HG02884 (cell line): ENCODE results near the gene LRRK2.

Source experiments
- ATAC-seq: cut with Tn5 transposase; IDR thresholded peaks from one replicate; pipeline ENCODE4 v1.9.1; 2021; ENCODE audit warnings: mild to moderate bottlenecking, moderate library complexity; ENCODE audit not compliant: unreplicated experiment

LRRK2 gene

DNA sequence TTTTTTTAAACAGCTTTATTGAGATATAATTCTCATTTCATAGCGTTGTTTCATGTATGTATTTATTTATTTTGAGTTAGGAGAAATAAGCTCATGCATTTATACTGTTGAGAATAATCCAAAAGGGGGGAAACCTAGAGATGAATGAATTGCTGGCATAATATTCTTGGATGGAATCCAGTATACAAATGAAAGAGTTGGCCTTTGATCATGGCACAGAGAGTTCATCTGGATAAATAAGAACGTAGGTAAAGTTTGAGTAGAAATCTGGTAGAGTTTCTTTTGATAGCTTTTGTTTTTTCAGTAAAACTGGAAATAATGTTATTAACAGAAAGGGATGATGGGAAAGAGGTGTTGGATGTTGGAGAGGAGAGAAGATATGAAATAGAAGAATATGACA is 166.2 kb downstream of the LRRK2 start:
- ATAC-seq, result no peak

DNA sequence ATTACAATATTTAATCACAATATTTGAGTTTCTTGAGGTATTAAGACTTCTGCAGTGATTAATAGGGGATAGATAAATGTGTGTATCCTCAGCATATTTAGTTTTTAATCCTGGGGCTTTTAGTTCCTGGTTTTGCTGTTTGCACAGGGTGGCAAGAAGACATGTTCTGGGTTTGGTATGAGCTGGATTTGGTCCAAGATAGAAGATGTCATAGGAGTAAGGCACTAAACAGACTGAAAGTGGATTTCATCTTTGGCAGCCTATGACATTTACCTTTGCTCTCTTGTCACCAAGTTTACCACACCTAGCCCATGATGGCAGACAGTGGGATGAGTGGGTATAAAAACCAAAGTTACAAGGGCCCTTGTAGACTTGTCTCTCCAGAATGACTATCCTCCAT is 168.2 kb downstream of the LRRK2 start:
- ATAC-seq, result no peak

DNA sequence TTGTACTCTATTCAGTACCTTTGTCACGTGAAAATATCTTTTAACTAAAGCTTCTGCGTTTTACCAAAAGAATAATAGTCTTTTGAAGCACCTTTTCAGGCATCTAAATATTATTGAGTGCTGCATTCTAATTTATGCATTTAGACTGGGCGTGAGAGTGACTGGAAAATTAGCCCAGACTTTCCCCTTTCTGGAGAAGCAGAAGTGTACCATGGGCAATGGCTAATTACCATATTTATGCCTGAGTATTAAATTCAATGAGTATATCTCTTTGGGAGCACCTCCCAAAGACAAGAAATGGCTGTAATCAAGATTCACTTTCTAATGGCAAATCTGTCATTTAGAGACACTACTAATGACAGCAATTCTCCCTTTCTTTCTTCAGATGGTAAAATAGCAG is 174.9 kb downstream of the LRRK2 start:
- ATAC-seq, result no peak

DNA sequence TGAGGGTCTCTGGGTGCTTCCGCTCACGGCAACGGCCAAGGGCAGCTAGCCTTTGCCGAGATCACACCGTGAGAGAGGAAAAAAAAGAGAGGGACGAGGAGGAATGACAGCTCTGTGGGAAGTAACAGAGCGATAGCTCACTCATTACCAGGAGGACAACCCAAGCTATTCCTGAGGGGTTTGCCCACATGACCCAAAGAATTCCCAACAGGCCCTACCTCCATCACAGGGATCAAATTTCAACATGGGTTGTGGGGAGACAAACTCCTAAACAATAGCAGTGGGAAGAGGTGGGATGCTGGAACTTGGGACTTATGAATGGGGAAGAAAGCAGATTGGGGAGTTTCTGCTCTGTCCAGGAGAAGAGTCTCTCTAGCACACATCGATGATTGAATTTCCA is 180.6 kb downstream of the LRRK2 start:
- no peak for ATAC-seq
